Esophagus squamous epithelium (tissue), 5 donors: ENCODE data around the gene CLPSL2. TPM values are rescaled to one million over a fixed set of nuclear protein-coding genes. Genes with fewer than 3 reads are reported as not detected.

Experiments used
- DNase-seq: peaks from one replicate; lab custom pipeline; 2025; lab: John Stamatoyannopoulos, UW
- H3K27ac ChIP-seq, 4 donors: fragments of 200-600 bp; sonication (generic); one replicate each; pipeline ENCODE4 v1.5.1; 2016 to 2019; ENCODE audit warnings: mild to moderate bottlenecking in 1 of 4
- H3K27me3 ChIP-seq, 4 donors: fragments of 200-600 bp; sonication (generic); 1 replicate in 3 of 4; 2 replicates in 1 of 4; pipeline versions ENCODE4 v1.5.1 to v1.6.0; 2017 to 2021; ENCODE audit warnings: antibody characterized with exemption in 1 of 4
- H3K36me3 ChIP-seq, 3 donors: fragments of 200-600 bp; sonication (generic); one replicate each; pipeline ENCODE4 v1.5.1; 2016 to 2019
- H3K4me1 ChIP-seq, 3 donors: fragments of 200-600 bp; sonication (generic); one replicate each; pipeline ENCODE4 v1.5.1; 2017 to 2019
- H3K4me3 ChIP-seq, 4 donors: fragments of 200-600 bp; sonication (generic); 1 replicate in 3 of 4; 2 replicates in 1 of 4; pipeline ENCODE4 v1.5.1; 2016 to 2019; ENCODE audit warnings: mild to moderate bottlenecking in 2 of 4, moderate library complexity in 1 of 4
- H3K9me3 ChIP-seq, 3 donors: fragments of 200-600 bp; sonication (generic); one replicate each; pipeline ENCODE4 v1.5.1; 2016 to 2019
- POLR2A ChIP-seq, 4 donors: fragments of 450-650 bp; IDR thresholded peaks; one replicate each; pipeline ENCODE4 v1.6.1; 2017; ENCODE audit warnings: antibody characterized with exemption in 4 of 4, mild to moderate bottlenecking in 4 of 4, moderate library complexity in 3 of 4
- WGBS, 2 donors: methylation state at CpG; one replicate each; pipeline ENCODE4 v1.1.5; 2018; 5-methylcytosine and 5-hydroxymethylcytosine counted together
- intact Hi-C: fragments of 100-400 bp; cut with DNase I; formaldehyde crosslinking; loops from one replicate; pipeline ENCODE4 v1.15.0; 2022
- total RNA-seq, 4 donors: library from RNA; depleted of rRNA; stranded (reverse); fragments of >200 nt; gene quantifications; one replicate each; pipeline ENCODE4 v1.1.0, GENCODE V29; 2016
- TF ChIP-seq, protein P1 (sequence below), 6 experiments: fragments of 450-650 bp in 4 of 6; fragments of 200-600 bp in 2 of 6; sonication (generic) in 2 of 6; IDR thresholded peaks; one replicate each; pipeline ENCODE4 v1.5.1; 2016 to 2019; ENCODE audit warnings: antibody characterized with exemption in 6 of 6, mild to moderate bottlenecking in 4 of 6, moderate library complexity in 4 of 6
- donor health status: DM: yes; HTN: yes; CAD: no.

CLPSL2 gene
- total RNA-seq, 4 donors from 2014 or later, result not detected

DNA sequence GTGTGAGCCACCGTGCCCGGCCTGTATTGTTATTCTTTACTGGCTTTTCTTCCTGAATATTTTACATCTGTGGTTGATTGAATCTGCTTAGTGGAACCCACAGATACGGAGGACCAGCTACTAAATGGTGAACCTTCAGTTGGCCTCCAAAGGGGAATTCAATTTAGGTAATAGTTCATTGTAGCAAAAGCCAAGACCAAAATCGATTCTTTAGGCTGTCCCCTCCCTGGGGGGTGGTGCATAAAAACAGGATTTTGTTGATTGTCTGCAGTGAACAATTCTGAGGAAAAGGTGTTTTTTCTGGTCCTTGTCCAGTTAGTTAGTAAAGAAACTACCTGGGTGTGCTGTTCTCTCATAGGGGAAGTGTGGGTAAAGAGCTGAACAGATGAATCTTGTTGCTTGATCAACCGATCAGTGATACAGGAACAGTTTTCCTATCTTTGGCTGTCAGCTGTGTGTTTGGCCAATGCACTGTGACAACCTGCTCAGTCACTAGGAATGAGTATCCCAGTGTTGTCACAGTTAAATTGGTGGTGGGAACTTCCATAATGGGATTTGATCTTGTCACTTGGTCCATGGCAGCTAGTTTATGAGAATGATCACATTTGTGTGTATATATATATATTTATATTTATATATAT, 48.3 kb downstream of the CLPSL2 start:
- no peak overlapping the region for H3K27ac ChIP-seq
- H3K9me3 ChIP-seq, result no peaks in the 10 kb centered on the region
- TF ChIP-seq, protein P1, sequence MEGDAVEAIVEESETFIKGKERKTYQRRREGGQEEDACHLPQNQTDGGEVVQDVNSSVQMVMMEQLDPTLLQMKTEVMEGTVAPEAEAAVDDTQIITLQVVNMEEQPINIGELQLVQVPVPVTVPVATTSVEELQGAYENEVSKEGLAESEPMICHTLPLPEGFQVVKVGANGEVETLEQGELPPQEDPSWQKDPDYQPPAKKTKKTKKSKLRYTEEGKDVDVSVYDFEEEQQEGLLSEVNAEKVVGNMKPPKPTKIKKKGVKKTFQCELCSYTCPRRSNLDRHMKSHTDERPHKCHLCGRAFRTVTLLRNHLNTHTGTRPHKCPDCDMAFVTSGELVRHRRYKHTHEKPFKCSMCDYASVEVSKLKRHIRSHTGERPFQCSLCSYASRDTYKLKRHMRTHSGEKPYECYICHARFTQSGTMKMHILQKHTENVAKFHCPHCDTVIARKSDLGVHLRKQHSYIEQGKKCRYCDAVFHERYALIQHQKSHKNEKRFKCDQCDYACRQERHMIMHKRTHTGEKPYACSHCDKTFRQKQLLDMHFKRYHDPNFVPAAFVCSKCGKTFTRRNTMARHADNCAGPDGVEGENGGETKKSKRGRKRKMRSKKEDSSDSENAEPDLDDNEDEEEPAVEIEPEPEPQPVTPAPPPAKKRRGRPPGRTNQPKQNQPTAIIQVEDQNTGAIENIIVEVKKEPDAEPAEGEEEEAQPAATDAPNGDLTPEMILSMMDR (IDR thresholded peaks at IDR 0.05), result no peak
- no peak for TF ChIP-seq POLR2A (IDR thresholded peaks at IDR 0.05)
- H3K36me3 ChIP-seq, result no peaks in the 10 kb centered on the region
- DNase-seq, result no peak
- intact Hi-C loops, result no loop called here
- no peak overlapping the region for H3K4me3 ChIP-seq
- 79 to 81% methylated on average over 5 of the region's 5 CpGs for WGBS, 2 donors
- H3K4me1 ChIP-seq, result no peaks in the 10 kb centered on the region
- H3K27me3 ChIP-seq, result peaks cover 0 to 8% (median 0%) of the 10 kb centered on the region in 4 donors

Other genes with a start within 250 kb of the CLPSL2 start
- gene FKBP5, start 87.7 kb upstream of the CLPSL2 start, total RNA-seq, result 100 to 1,000 TPM in 2 of 4 donors, 10 to 100 TPM in 2; 65.0 to 273 (median 103) TPM
- gene ARMC12, start 39.6 kb upstream of the CLPSL2 start, total RNA-seq, result 1 to 10 TPM in 1 of 4 donors, under 1 TPM in 1, not detected in 2; 0.26 to 1.5 TPM
- not detected for gene CLPSL1, start 4.4 kb downstream of the CLPSL2 start, total RNA-seq
- gene CLPS, start 20.7 kb downstream of the CLPSL2 start, total RNA-seq, result not detected
- gene LHFPL5, start 28.8 kb downstream of the CLPSL2 start, total RNA-seq, result not detected
- 100 to 1,000 TPM in 2 of 4 donors, 10 to 100 TPM in 2; 66.1 to 109 (median 86.5) TPM for gene SRPK1, start 144.5 kb downstream of the CLPSL2 start, total RNA-seq
- gene SLC26A8, start 248.0 kb downstream of the CLPSL2 start, total RNA-seq, result under 1 TPM in 1 of 4 donors, not detected in 3; 0.19 TPM